PC-9 (cell line): ENCODE data around the gene NPIPA8.
"Not testable (repeated sequence)": the region's sequence is repeated elsewhere in the genome, so short reads cannot be mapped to it uniquely, and the experiment has no call there.

ENCODE experiments used
- EZH2 ChIP-seq: fragments of 200-600 bp; sonication (generic); IDR thresholded peaks from 2 replicates; pipeline ENCODE4 v1.8.0; 2017; ENCODE audit warnings: antibody characterized with exemption, low read depth
- TF ChIP-seq, protein P1 (sequence below): fragments of 200-600 bp; sonication (generic); conservative IDR thresholded peaks from 2 replicates; pipeline ENCODE4 v1.6.1; 2017; ENCODE audit warnings: mixed run types, antibody characterized with exemption, mild to moderate bottlenecking, moderate library complexity

- TF ChIP-seq, protein P1, sequence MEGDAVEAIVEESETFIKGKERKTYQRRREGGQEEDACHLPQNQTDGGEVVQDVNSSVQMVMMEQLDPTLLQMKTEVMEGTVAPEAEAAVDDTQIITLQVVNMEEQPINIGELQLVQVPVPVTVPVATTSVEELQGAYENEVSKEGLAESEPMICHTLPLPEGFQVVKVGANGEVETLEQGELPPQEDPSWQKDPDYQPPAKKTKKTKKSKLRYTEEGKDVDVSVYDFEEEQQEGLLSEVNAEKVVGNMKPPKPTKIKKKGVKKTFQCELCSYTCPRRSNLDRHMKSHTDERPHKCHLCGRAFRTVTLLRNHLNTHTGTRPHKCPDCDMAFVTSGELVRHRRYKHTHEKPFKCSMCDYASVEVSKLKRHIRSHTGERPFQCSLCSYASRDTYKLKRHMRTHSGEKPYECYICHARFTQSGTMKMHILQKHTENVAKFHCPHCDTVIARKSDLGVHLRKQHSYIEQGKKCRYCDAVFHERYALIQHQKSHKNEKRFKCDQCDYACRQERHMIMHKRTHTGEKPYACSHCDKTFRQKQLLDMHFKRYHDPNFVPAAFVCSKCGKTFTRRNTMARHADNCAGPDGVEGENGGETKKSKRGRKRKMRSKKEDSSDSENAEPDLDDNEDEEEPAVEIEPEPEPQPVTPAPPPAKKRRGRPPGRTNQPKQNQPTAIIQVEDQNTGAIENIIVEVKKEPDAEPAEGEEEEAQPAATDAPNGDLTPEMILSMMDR: not testable (repeated sequence)
- not testable (repeated sequence) for TF ChIP-seq EZH2
Measured at GRCh38 chr16:18296931-18297330, 39.6 kb downstream of the NPIPA8 start.
